ENCODE results near the gene SUGP1.

Gene SUGP1

DNA sequence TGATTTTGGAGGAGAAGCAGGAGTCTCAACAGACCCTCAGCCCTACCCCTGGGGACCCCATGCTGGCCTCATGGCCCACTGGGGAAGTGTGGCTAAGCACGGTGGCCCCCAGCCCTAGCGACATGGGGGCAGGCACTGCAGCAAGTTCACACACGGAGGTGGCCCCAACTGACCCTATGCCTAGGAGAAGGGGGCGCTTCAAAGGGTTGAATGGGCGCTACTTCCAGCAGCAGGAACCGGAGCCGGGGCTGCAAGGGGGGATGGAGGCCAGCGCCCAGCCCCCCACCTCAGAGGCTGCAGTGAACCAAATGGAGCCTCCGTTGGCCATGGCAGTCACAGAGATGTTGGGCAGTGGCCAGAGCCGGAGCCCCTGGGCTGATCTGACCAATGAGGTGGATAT lies 93.6 kb downstream of the SUGP1 start:
- no peak for DNase-seq

GRCh38 chr19:19226204-19226603 lies 94.1 kb downstream of the SUGP1 start:
- DNase-seq: no peak
